Gastroesophageal sphincter (tissue), 4 donors: Measurements from ENCODE around the gene ABO. TPM values are rescaled to one million over a fixed set of nuclear protein-coding genes. Genes with fewer than 3 reads are reported as not detected.
"Not testable (repeated sequence)": the region's sequence is repeated elsewhere in the genome, so short reads cannot be mapped to it uniquely, and the experiment has no call there.

Source experiments
- ATAC-seq: fragments of 150-250 bp; one replicate; pipeline ENCODE4 v1.9.1; 2016; ENCODE audit warnings: mild to moderate bottlenecking, moderate library complexity
- H3K27ac ChIP-seq, 4 donors: fragments of 200-600 bp; sonication (generic) in 3 of 4; 1 replicate in 3 of 4; 2 replicates in 1 of 4; pipeline ENCODE4 v1.5.1; 2016 to 2019
- H3K27me3 ChIP-seq: fragments of 200-600 bp; sonication (generic); one replicate; pipeline ENCODE4 v1.5.1; 2019
- H3K36me3 ChIP-seq, 2 donors: fragments of 200-600 bp; sonication (generic); one replicate each; pipeline ENCODE4 v1.5.1; 2019; ENCODE audit warnings: control low read depth in 1 of 2
- H3K4me1 ChIP-seq, 3 donors: fragments of 200-600 bp; sonication (generic); 1 replicate in 2 of 3; 2 replicates in 1 of 3; pipeline ENCODE4 v1.5.1; 2016 to 2019; ENCODE audit warnings: control low read depth in 2 of 3
- H3K4me3 ChIP-seq, 2 donors: fragments of 200-600 bp; sonication (generic); one replicate each; pipeline ENCODE4 v1.5.1; 2019; ENCODE audit warnings: mild to moderate bottlenecking in 1 of 2, moderate library complexity in 1 of 2
- H3K9me3 ChIP-seq, 3 donors: fragments of 200-600 bp; sonication (generic); one replicate each; pipeline ENCODE4 v1.5.1; 2017 to 2019; ENCODE audit warnings: control low read depth in 2 of 3
- EP300 ChIP-seq: sonication (generic); formaldehyde crosslinking; IDR thresholded peaks from one replicate; pipeline ENCODE4 v1.6.1; 2017; ENCODE audit warnings: antibody characterized with exemption, mild to moderate bottlenecking
- POLR2A ChIP-seq, 2 donors: fragments of 450-650 bp; IDR thresholded peaks; one replicate each; pipeline ENCODE4 v1.6.1; 2017; ENCODE audit warnings: antibody characterized with exemption in 2 of 2, mild to moderate bottlenecking in 2 of 2, moderate library complexity in 1 of 2
- POLR2AphosphoS5 ChIP-seq: sonication (generic); formaldehyde crosslinking; IDR thresholded peaks from one replicate; pipeline ENCODE4 v1.6.1; 2017; ENCODE audit warnings: antibody characterized with exemption
- WGBS, 2 donors: methylation state at CpG; one replicate each; pipeline ENCODE4 v1.1.5; 2018; ENCODE audit warnings: low coverage in 1 of 2; 5-methylcytosine and 5-hydroxymethylcytosine counted together
- total RNA-seq, 4 donors: library from RNA; depleted of rRNA; stranded (reverse); fragments of >200 nt; gene quantifications; one replicate each; pipeline ENCODE4 v1.1.0, GENCODE V29; 2016
- TF ChIP-seq, protein P1 (sequence below), 4 experiments: fragments of 200-600 bp in 2 of 4; fragments of 450-650 bp in 2 of 4; sonication (generic) in 1 of 4; IDR thresholded peaks; one replicate each; pipeline ENCODE4 v1.5.1; 2017 to 2019; ENCODE audit warnings: antibody characterized with exemption in 4 of 4, mild to moderate bottlenecking in 2 of 4, moderate library complexity in 2 of 4

Gene ABO
- total RNA-seq, 4 donors from 2014 or later: 0.47 to 10.0 (median 0.91) TPM

DNA sequence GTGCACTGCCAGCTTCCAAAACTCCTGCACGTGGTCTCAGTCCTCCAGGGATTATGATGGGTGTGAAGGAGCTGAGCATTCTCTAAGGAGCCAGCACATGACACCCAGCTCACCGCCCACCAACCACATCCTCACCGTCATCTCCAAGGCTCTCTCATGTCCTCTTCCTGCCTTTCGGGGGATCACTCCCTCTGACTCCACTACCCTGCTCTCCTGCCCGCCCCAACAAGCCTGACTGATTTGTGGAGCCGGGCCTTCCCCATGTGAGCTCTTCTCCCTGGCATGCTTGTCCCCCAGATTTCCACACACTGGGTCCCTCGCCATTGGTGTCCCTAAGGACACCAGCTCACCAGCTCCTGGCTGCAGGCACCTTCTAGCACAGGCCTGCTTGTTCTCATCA, 1.9 kb downstream of the ABO start:
- H3K27me3 ChIP-seq: peaks cover 72% of the 10 kb centered on the region
- 77 to 92% methylated on average over 4 to 7 of the region's 7 CpGs for WGBS, 2 donors
- no peaks in the 10 kb centered on the region for H3K36me3 ChIP-seq
- peaks cover 0 to 17% (median 0%) of the 10 kb centered on the region in 3 donors for H3K4me1 ChIP-seq
- no peak for ATAC-seq
- H3K27ac ChIP-seq: no peak overlapping the region
- TF ChIP-seq POLR2AphosphoS5: no peak
- peaks cover 0 to 3% (median 0%) of the 10 kb centered on the region in 3 donors for H3K9me3 ChIP-seq
- H3K4me3 ChIP-seq: no peak overlapping the region

DNA sequence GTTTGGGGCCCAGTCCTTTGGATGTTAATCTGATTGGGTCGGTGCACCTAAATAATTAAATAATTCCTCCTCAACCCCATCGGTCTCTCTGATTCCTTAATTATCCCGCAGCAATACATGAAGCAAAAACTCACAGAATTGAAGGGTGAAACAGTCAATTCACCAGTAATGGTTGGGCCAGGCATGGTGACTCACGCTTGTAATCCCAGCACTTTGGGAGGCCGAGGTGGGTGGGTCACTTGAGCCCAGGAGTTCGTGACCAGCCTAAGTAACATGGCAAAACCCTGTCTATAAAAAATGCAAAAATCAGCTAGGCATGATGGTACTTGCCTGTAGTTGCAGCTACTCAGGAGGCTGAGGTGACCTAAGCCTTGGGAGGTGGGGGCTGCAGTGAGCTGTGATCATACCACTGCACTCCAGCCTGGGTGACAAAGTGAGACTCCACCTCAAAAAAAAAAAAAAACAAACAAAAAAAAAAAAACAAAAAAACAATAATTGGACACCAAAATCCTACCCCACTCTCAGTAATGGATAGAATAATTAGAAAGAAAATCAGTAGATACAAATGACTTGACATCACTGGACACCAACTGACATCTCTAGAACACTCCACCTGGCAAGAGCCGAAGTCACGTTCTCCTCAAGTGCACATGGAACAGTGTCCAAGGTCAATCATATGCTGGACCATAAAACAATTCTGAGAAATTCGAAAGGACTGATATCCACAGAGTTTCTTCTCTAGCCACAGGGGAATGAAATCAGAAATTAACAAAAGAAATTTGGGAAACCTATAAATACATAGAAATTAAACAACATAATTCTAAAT, 5.3 kb downstream of the ABO start:
- Histone ChIP-seq H3K27ac (no peak overlapping the region), H3K27me3 (peaks cover 51% of the 10 kb centered on the region), H3K4me1 (peaks cover 0 to 5% (median 0%) of the 10 kb centered on the region in 3 donors), H3K9me3 (no peaks in the 10 kb centered on the region), H3K4me3 (no peak overlapping the region), H3K36me3 (no peaks in the 10 kb centered on the region)
- TF ChIP-seq POLR2AphosphoS5 (no peak), EP300 (no peak), POLR2A (IDR thresholded peaks at IDR 0.05) (no peak)
- TF ChIP-seq, protein P1, sequence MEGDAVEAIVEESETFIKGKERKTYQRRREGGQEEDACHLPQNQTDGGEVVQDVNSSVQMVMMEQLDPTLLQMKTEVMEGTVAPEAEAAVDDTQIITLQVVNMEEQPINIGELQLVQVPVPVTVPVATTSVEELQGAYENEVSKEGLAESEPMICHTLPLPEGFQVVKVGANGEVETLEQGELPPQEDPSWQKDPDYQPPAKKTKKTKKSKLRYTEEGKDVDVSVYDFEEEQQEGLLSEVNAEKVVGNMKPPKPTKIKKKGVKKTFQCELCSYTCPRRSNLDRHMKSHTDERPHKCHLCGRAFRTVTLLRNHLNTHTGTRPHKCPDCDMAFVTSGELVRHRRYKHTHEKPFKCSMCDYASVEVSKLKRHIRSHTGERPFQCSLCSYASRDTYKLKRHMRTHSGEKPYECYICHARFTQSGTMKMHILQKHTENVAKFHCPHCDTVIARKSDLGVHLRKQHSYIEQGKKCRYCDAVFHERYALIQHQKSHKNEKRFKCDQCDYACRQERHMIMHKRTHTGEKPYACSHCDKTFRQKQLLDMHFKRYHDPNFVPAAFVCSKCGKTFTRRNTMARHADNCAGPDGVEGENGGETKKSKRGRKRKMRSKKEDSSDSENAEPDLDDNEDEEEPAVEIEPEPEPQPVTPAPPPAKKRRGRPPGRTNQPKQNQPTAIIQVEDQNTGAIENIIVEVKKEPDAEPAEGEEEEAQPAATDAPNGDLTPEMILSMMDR (IDR thresholded peaks at IDR 0.05): no peak
- ATAC-seq: no peak
- WGBS, 2 donors: 71 to 85% methylated on average over 3 to 9 of the region's 9 CpGs

- not testable (repeated sequence) for H3K4me1 ChIP-seq, H3K4me3 ChIP-seq, ATAC-seq, H3K36me3 ChIP-seq, H3K9me3 ChIP-seq, H3K27ac ChIP-seq
- H3K27me3 ChIP-seq: peaks cover 51% of the 10 kb centered on the region
- 35 to 64% methylated on average over 2 of the region's 2 CpGs for WGBS, 2 donors
Measured at GRCh38 chr9:133269136-133269535, 5.9 kb downstream of the ABO start.

- 70 to 84% methylated on average over 5 to 8 of the region's 9 CpGs for WGBS, 2 donors
- TF ChIP-seq, protein P1 (IDR thresholded peaks at IDR 0.05): no peak
- TF ChIP-seq POLR2A (IDR thresholded peaks at IDR 0.05) (no peak), POLR2AphosphoS5 (no peak), EP300 (no peak)
- no peaks in the 10 kb centered on the region for H3K4me1 ChIP-seq
- no peak overlapping the region for H3K4me3 ChIP-seq
- ATAC-seq: no peak
- H3K27ac ChIP-seq: no peak overlapping the region
- peaks cover 46% of the 10 kb centered on the region for H3K27me3 ChIP-seq
- H3K36me3 ChIP-seq: no peaks in the 10 kb centered on the region
- no peaks in the 10 kb centered on the region for H3K9me3 ChIP-seq
Measured at GRCh38 chr9:133268335-133269056, 6.5 kb downstream of the ABO start.

DNA sequence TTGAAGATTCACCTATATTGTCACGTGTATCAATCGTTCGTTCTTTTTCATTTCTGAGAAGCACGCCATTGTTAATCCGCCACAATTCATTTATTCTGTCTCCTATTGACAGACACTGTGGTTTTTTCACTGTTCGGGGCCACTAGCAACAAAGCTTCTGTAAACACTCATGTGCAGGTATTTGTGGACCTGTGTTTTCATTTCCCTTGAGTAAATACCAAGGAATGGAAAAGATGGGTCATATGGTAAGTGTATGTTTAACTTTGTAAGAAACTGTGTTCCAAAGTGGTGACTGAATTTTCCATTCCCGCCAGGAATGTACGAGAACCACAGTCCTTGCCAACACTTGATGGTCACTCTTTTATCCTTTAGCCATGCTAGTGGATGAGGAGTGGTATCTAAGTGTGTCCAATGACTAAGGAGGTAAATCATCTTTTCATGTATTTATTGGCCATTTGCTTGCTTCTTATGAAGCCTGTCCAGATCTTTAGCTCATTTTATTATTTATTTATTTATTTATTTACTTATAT, 10.7 kb downstream of the ABO start:
- H3K36me3 ChIP-seq: no peaks in the 10 kb centered on the region
- H3K27ac ChIP-seq: no peak overlapping the region
- no peaks in the 10 kb centered on the region for H3K4me1 ChIP-seq
- TF ChIP-seq POLR2A (IDR thresholded peaks at IDR 0.05) (no peak), EP300 (no peak), POLR2AphosphoS5 (no peak)
- TF ChIP-seq, protein P1 (IDR thresholded peaks at IDR 0.05): no peak
- peaks cover 48% of the 10 kb centered on the region for H3K27me3 ChIP-seq
- 89 to 97% methylated on average over 8 of the region's 8 CpGs for WGBS, 2 donors
- no peaks in the 10 kb centered on the region for H3K9me3 ChIP-seq
- no peak for ATAC-seq
- no peak overlapping the region for H3K4me3 ChIP-seq
